Stimulated activated CD4-positive, alpha-beta T cell treated with anti-CD3 and anti-CD28 coated beads, Interleukin-15, amount 100 ng/mL, for 24 hours (primary cell): ENCODE results near the gene RGS9BP.
A peak's percentile ranks its signal among the peaks of the same experiment; 100 is the strongest.
"Not testable (repeated sequence)": the region's sequence is repeated elsewhere in the genome, so short reads cannot be mapped to it uniquely, and the experiment has no call there.

ENCODE experiments used
- DNase-seq: peaks from one replicate; pipeline ENCODE4 v3.0.0-alpha.2; 2020

Gene RGS9BP, protein sequence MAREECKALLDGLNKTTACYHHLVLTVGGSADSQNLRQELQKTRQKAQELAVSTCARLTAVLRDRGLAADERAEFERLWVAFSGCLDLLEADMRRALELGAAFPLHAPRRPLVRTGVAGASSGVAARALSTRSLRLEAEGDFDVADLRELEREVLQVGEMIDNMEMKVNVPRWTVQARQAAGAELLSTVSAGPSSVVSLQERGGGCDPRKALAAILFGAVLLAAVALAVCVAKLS

DNA sequence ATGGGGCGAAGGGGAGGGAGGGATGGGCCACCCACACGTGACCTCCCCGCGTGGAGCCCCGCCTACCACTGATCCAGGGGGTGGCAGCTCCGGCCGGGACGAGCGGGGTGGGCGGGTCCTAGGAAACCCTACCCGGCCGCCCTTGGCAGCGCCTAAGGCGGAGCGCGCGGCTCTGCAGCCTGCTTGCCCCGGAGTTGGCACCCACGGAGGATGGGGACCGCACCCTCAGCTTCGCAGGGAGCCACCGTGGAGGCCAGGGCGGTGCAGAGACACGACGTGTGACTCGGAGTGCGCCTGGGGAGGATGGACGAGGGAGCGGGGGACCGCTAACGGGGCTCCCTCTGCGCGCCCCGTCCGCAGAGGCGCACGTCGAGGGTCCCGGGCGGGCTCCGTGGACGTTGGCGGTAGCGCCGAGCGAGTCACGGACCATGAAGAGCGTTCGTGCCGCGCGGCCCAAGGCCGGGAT lies at the start of gene RGS9BP:
RGS9BP (plus strand) TSS at position 129 of the 466 bp plus-strand sequence. CDS start 416 bp downstream, outside the sequence.
- peak; percentile 82 for DNase-seq

DNA sequence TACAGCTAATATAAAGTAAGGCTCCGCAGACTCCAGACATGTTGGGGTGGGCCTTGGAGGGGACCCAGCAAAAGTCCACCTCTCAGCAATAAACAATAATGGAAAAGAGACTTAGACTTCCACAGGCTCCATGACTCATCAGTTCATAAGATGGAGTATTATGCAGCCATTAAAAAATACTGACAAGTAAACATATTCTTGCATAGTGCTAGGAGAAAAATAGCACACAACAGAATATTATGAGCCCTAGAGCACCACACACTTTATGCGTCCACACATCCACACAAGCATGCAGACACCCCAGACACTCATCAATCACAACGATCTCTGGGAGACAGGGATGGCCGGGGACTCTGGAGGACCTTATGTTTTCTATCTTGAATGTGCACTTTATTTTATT lies 48.7 kb upstream of the RGS9BP start:
- no peak for DNase-seq

DNA sequence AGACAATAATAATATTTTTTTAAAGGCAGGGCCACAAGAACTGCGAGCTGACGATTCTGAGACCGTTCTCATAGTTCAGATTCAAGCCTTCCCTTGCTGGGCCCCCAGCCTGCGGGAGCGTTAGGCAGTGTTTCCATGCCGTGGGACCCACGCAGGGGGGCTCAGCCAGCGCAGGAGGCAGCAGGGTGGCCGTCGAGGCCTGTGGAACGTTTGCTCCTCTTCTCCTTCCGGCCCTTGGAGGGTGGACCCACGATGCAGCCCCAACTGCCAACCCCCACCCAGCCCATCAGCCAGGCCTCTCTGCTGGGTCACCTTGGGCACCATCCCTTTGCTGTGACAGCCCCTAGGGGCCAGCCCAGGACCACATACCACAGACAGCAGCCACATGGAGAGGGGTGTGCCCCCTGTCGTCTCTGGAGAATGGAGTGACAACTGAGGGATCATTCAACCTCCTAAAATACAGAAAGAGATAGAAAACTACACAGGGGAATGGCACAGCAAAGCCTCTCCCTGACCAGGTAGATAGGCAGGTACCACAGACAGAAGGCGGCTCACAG lies 47.9 kb upstream of the RGS9BP start:
- no peak for DNase-seq

DNA sequence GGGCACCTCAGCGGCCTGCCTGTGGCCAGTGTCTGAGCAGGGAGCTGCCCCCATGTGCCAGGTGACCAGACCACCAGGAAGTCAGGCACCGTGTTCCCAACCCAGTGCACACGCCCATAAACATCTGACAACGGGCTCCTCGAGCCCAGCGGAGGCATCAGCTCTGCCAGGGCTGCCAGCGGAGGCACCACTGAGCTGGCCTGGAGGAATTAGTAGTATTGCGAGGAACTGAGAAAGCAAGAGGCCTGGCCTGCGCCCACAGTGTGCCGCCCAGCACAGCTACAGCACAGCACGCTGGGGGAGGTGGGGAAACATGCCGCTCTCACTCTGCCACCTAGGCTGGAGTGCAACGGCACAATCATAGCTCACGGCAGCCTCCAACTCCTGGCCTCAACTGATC lies 45.3 kb upstream of the RGS9BP start:
- DNase-seq, result no peak

DNA sequence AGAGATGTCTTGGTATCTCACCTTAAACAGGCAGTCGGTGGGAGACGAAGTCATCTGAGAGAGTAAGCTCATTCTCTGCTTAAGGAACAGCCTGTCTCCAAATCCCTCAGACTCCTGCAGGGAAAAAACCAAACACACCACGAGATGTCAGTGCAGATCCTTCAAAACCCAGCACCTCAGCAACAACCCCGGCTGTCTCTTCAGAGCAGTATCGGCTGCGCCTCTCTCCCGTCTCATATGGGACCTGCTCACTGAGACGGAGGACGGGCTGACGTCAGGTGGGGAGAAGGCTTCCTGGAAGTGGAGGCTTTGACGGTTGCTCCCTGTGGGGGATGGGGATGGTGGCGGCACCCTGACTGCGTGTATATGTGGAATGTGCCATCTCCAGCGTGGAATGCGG lies 44.3 kb upstream of the RGS9BP start:
- no peak for DNase-seq

DNA sequence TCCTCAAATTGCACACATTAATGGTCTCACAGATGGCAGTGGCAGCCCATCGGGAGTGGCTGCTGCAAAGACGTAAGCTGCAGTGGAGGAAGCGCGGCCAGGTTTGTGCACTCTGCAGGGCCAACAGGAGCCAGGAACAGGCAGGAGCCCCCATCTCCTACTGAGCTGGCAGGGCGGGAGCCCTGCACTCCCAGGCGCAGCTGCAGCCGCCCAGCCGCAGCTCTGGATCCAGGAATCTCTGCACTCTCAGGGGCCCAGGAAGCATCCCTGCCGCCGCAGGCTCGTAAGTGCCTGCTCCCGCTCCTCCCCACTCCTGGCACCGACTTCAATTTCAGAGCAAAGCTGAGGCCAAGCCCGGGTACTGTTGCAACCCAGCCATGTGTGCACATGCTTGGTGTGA lies 38.2 kb upstream of the RGS9BP start:
- no peak for DNase-seq

DNA sequence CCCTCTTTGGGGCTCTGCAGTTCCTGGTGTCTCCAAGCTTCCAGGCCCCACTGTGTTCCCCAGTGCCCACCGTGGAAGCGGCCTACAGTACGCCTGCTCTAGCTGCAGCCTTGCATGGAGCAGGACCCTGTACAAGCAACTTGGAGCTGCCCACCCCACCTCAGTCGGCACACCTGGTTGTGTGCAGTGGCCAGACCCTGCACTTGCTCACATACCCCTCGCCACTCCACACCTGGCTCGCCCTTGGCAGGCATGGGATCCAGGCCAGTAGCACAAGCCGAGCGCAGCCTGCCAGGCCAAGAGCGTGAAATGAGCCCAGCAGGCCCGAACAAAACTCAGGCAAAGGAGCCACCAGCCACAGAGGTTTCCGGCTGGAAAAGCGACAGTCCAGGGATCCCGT lies 37.0 kb upstream of the RGS9BP start:
- DNase-seq, result no peak

DNA sequence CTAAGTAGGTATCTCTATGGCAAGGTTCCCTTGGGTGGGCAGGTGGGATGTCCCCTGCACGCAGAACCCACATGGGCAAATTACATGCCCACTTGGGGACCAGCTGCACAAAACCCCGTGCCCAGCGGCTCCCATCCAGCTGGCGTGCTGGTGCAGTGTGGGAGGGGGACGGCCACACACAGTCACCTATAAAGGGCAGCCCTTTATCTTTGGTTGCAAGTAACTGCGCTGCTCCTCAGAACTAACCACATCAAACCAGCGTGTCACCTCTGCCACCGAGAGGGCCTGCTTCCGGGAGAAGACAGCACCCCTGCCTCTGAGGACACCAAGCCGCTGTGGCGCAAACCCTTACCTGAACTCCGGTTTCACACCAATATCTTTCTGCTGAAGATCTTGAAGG lies 32.9 kb upstream of the RGS9BP start:
- DNase-seq, result peak; percentile 74

DNA sequence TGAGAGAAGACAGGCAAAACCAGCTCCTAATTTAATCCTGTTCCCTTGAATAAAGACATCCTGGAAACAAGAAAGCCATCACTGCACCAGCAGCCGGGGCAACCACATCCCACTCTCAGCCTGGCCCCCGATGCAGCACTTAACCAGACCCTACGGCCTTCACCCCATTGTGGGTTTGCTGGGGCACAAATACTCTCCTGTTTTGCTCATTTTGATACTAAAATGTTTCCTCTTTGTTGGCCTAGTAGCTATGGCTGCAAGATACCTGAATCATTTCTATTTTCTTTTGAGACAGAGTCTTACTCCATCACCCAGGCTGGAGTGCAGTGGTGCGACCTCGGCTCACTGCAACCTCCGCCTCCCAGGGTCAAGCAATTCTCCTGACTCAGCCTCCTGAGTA lies 29.1 kb upstream of the RGS9BP start:
- peak; percentile 13 for DNase-seq

DNA sequence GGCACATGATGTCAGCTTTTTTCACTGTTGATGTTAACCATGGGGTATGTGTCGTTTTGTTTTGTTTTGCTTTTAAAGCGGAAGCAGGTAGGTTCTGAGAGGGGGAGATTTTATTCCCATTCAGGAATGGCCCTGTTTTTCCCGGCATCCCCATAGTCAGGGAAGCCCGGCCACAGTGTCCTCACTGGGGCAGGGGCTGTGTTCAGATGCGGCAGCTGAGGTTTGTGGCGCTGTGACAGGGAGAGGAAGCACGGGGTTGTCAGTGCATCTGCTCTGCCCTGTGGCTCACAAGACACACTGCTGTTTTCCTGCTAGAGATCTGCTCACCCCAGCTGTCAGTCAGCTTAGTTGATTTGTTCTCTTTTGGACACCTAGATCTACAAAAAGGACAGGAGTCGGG lies 28.3 kb upstream of the RGS9BP start:
- no peak for DNase-seq

DNA sequence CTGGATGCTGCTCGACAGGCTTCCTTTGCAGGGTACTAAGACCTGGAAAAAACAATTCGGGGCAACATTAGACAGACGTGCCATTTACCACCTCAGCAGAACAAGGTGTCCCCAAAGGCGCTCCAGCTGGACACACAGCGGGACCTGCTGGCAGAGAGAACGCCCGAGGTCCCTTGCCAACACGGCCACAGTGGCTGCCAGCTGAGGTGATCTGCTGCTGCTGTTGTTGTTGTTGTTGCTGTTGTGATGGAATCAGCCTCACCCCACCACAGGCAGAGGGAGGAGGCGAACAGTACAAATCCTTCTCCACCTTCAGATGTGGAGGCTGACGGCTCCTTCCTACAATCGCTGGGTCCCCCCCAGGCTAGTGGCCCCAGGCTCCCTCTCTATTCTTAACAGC lies 25.9 kb upstream of the RGS9BP start:
- no peak for DNase-seq

DNA sequence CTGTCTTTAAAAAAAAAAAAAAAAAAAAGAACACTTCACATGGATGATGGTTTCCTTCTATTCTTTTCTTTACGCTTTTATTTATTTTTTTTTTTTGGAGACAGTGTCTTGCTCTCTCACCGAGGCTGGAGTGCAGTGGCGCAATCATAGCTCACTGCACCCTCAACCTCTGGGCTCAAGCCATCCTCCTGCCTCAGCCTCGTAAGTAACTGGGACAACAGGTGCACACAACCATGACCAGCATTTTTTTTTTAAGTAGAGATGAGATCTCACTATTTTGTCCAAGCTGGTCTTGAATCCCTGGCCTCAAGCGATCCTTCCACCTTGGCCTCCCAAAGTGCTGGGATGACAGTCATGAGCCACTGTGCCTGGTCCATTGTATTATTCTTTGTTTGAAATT lies 25.0 kb upstream of the RGS9BP start:
- no peak for DNase-seq

DNA sequence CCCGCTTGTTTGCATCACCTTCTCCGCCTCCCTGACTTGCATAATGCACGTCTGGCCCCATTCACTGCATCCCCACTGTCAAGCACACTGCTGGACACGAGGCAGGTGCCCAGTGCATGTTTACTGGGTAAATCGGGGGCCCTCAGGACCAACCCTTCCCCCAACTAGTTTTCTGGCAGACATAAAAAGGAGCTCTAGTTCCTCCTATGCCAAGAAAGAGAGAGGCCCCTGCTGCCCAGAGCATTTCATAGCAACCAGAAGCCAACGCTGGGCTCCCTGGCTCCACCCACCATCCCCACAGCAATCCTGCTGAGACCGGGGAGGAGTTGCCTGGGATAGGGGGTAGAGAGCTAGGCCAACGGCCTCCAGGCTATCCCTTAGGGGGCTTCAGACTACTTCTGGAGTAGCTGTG lies 23.9 kb upstream of the RGS9BP start:
- DNase-seq, result no peak

DNA sequence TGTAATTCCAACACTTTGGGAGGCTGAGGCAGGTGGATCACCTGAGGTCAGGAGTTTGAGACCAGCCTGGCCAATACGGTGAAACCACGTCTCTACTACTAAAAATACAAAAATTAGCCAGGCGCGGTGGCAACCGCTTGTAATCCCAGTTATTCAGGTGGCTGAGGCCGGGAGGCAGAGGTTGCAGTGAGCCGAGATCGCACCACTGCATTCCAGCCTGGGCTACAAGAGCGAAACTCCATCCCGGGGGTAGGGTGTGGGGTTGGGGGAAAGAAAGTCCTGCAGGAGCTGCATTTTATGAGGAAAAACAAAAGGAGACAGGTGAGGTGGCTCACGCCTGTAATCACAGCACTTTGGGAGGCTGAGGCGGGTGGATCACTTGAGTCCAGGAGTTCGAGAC lies 23.3 kb upstream of the RGS9BP start:
- DNase-seq, result not testable (repeated sequence)

DNA sequence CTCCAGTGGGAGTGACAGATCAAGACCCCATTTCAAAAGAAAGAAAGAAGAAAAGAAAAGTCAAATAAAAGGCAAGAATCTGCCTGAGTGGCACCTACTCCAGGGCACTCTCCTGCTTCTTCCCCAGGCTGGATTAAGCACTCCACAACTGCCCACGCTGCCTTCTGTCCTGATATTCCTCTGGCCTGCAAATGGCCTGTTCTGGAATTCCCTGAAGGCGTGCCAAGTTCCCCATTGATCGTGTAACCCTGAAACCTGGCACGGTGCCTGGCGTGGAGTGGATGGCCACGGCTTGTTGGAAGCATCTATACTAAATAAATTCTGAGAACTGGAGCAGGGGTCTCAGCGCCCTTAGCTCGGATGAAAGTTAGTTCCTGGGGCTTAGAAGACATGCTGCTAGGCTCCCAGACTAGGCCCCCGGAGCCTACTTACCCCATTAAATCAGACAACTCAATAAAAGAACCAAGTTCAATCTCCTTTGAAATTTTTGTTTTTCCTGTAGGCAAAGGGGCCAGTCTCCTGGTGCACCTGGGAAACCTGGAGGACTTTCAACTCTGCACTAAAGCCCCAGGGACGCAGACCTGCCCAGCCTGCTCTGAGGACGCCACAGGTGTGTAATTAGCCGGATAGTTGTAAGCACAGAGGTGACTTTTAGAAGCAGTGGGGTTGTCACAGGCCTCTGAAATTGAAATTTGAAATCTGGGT lies 22.6 kb upstream of the RGS9BP start:
- DNase-seq, result no peak

DNA sequence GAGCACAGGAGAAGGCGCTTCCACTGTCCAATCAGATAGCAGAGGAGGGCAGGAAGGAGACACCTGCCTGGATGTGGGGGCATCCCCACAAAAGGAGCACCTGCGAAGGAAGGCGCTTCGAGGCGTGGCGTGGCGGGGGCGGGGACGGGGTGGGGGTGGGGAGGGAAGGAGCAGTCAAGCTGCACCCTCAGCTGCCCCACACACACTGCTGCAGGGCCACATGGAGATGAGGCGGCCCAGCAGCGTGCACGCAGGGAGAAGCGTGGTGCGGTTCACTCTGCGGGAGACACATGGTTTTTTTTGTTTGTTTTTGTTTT lies 22.1 kb upstream of the RGS9BP start:
- DNase-seq, result no peak

DNA sequence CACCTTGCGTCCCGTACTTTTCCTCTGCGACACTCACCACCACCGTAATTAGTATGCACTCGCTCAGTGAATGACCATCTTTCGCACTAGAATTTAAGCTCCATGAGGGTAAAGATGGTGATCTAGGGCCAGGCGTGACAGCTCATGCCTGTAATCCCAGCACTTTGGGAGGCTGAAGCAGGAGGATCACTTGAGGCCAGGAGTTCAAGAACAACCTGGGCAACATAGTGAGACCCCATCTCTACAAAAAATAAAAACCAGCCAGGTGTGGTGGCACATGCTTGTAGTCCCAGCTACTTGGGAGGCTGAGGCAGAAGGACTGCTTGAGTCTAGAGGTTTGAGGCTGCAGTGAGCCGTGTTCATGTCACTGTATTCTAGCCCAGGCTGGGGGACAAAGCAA lies 19.3 kb upstream of the RGS9BP start:
- DNase-seq, result not testable (repeated sequence)

DNA sequence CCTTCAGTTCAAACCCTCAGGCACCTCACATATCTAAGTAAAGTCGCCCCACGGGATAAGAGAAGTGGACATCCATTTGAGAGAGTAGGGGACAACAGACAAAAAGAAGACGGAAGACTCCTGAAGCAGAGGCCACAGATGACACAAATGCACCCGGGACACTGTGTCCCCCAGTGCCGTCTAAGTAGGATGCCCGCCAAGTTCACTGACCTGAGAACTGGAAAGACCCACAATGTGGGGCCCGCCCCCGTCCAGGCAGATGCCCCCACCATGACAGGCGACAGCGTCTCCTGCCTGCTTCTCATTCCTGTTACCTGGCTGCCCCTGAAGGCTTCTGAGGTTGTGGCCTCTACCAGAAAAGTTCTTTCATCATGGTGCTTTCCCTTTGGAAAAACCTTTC lies 17.6 kb upstream of the RGS9BP start:
- DNase-seq, result no peak

DNA sequence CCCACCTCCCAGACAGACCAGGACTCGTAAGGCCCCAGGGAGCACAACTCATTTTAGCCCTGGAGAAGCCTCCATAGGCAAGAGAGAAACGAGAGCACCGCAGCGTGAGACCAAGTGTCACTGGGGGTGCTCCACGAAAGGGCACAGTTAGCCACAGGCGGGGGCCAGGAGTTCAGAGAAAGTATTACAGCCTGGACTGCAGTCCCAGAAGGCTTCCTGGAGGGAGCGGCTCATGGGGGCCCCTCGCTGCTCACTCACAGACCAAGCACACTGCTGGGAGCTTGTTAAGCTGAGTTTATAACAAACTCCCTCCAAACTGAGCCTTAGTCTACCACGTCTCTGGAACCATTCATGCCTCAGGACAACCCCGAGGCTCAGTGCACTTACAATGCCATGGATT lies 17.1 kb upstream of the RGS9BP start:
- no peak for DNase-seq

DNA sequence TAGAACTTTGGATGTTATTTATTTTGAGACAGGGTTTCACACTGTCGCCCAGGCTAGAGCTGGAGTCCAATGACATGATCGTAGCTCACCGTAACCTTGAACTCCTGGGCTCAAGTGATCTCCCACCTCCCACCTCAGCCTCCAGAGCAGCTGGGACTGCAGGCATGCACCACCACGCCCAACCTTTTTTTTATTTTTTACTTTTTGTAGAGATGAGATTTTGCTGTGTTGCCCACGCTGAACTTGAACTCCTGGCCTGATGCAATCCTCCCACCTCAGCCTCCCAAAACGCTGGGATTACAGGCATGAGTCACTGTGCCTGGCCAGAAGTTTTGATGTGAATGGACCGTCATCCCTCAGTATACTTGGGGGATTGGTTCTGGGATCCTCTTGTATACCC lies 14.3 kb upstream of the RGS9BP start:
- DNase-seq, result no peak

DNA sequence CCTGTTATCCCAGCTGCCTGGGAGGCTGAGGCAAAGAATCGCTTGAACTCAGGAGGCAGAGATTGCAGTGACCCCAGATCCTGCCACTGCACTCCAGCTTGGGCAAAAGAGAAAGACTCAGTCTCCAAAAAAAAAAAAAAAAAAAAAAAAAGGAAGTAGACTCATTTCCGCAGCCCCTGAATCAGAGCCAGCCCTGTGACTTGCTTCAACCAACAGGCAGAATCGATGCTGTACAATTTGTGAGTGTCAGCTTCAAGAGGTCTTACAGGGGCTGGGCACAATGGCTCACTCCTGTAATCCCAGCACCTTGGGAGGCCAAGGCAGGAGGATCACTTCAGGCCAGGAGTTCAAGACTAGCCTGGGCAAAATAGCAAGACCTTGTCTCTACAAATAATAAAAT lies 13.5 kb upstream of the RGS9BP start:
- peak; percentile 9 for DNase-seq

DNA sequence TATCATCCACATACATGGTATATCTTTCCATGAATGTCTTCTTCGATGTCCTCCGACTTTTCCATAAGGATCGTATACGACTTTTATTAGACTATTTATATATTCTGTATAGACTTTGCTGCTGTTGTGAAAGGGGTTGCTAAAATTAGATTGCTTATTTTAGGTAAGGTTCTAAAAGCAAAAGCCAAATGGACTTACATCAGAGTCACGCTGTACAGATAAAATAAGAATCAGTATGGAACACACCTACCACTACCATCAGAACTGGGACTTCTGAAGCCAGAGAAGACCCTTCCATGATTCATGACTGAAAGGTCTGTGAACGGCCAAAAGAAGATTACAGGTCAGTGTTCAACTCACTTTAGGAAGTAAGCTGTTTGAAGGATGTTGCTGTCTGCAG lies 9.6 kb upstream of the RGS9BP start:
- DNase-seq, result no peak

DNA sequence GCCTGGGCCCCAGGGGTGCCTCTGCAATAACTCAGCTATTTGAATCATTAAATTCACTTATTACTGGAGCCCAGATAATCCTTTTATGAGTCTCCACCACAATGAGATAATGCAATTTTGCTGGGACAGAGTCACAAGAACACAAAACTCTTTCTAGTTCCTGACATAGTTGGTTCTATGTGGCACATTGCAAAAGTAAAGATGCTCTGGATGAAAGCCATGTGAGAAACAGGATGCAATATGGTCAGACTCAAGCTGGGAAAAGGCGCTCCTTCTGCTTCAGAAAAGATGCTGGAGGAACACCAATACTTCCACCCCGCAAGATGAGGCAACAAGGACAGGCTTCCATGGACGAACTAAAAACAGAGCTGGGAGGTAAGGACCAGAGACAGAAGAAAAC lies 6.3 kb upstream of the RGS9BP start:
- DNase-seq, result no peak

DNA sequence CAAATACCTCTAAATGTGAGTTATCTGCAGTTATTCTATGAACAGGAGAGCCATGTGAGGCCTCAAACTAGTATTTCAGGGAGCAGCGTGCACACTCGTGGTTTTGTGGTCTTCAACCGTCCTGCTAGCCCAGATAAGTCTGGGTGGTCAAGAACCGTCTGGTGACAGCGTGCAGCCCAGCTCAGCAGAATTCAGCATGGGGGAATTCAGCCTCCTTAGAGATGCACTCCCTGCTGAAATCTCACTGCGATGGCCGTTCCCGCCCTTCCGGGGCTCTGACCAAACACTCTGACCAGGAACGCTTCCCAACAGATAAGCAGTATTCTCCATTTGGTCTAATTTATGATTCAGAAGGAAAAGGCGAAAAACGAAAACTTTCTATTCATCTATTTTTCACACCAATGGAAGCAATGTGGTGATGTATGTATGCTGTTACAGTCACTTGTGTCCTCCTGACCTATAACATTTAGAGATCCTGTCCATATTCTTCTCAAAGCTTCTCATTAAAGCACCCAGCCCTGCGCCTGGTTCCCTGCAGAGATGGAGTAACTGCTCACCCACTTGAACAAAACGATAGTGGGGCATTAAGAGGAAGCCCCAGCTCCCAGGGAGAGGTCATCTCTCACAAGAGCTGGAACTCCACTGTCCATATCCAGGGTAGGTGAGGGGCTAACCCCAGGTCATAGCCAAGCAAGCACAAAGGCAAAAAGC lies 3.6 kb upstream of the RGS9BP start:
- DNase-seq, result no peak
